Activated naive CD4-positive, alpha-beta T cell treated with anti-CD3 and anti-CD28 coated beads, Interleukin-2, amount 50 U/mL, for 16 hours (primary cell): Measurements from ENCODE around the gene IRF7.
"Not testable (repeated sequence)": the region's sequence is repeated elsewhere in the genome, so short reads cannot be mapped to it uniquely, and the experiment has no call there.

ENCODE experiments used
- DNase-seq: peaks from one replicate; pipeline ENCODE4 v3.0.0-alpha.2; 2020

The IRF7 gene

GRCh38 chr11:577611-577894 lies 38.2 kb downstream of the IRF7 start:
- no peak for DNase-seq

GRCh38 chr11:576811-577610 lies 38.7 kb downstream of the IRF7 start:
- DNase-seq: no peak

- DNase-seq: peak; percentile 95
Measured at GRCh38 chr11:575996-576768, 39.6 kb downstream of the IRF7 start, which contains the start of gene PHRF1. PHRF1 (plus strand) TSS chr11:576470; CDS start chr11:581513, 5,043 bp downstream.

- no peak for DNase-seq
Measured at GRCh38 chr11:575313-575995, 40.3 kb downstream of the IRF7 start.

- no peak for DNase-seq
Measured at GRCh38 chr11:574632-575312, 41.0 kb downstream of the IRF7 start.

GRCh38 chr11:574031-574570 lies 41.6 kb downstream of the IRF7 start:
- DNase-seq: not testable (repeated sequence)

- no peak for DNase-seq
Measured at GRCh38 chr11:573146-573759, 42.5 kb downstream of the IRF7 start.

GRCh38 chr11:571802-572185 lies 44.0 kb downstream of the IRF7 start:
- no peak for DNase-seq

- no peak for DNase-seq
Measured at GRCh38 chr11:569158-569885, 46.4 kb downstream of the IRF7 start.

GRCh38 chr11:568306-569157 lies 47.2 kb downstream of the IRF7 start:
- peak; percentile 90 for DNase-seq

- DNase-seq: no peak
Measured at GRCh38 chr11:567629-568292, 48.0 kb downstream of the IRF7 start.

GRCh38 chr11:567011-567628 lies 48.6 kb downstream of the IRF7 start:
- DNase-seq: no peak

GRCh38 chr11:565921-566509 lies 49.7 kb downstream of the IRF7 start:
- no peak for DNase-seq

- no peak for DNase-seq
Measured at GRCh38 chr11:563812-564578, 51.8 kb downstream of the IRF7 start.

- no peak for DNase-seq
Measured at GRCh38 chr11:563066-563811, 52.5 kb downstream of the IRF7 start.
